ENCODE measurements around the gene RNF213.
"Not testable (repeated sequence)": the region's sequence is repeated elsewhere in the genome, so short reads cannot be mapped to it uniquely, and the experiment has no call there.

GRCh38 chr17:80407917-80408316 is 147.3 kb downstream of the RNF213 start:
- not testable (repeated sequence) for TF ChIP-seq POLR2AphosphoS5, POLR2A (IDR thresholded peaks at IDR 0.05)
